ENCODE results near the gene RPL18. TPM values are rescaled to one million over a fixed set of nuclear protein-coding genes. Genes with fewer than 3 reads are reported as not detected.

The RPL18 gene
- total and polyA plus RNA-seq, 9 of the 15 experiments (the other 6 are each of a cell fraction or from before 2014, with no cell fraction given) = 312 to 2,635 (median 1,653) TPM

DNA sequence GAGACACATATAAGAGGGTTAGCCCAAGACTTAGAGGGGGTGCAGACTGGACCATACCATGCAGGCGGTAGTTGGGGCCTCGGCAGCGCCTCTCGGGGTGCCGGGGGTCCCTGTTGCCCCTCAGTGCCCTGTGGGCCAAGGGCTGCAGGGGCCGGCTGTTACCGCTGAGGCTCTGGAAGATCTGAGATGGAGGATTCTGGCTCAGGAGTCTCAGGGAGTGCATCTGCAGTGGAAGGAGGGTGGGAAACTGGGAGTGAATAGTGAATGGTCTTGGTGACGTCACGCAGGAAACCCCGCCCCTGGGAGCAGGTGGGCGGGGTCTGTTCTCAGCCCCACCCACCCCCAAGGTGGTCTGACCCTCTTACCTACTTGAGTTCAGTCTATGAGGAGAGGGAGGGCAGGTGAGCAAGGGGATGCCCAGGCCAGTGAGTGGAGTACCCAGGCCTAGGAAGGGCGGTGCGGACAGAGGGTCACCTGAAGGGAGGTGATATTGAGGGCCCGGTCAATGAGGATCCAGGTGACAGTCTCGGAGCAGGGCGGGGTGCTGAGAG lies 19.9 kb upstream of the RPL18 start (continued):
- TF ChIP-seq, protein P1, sequence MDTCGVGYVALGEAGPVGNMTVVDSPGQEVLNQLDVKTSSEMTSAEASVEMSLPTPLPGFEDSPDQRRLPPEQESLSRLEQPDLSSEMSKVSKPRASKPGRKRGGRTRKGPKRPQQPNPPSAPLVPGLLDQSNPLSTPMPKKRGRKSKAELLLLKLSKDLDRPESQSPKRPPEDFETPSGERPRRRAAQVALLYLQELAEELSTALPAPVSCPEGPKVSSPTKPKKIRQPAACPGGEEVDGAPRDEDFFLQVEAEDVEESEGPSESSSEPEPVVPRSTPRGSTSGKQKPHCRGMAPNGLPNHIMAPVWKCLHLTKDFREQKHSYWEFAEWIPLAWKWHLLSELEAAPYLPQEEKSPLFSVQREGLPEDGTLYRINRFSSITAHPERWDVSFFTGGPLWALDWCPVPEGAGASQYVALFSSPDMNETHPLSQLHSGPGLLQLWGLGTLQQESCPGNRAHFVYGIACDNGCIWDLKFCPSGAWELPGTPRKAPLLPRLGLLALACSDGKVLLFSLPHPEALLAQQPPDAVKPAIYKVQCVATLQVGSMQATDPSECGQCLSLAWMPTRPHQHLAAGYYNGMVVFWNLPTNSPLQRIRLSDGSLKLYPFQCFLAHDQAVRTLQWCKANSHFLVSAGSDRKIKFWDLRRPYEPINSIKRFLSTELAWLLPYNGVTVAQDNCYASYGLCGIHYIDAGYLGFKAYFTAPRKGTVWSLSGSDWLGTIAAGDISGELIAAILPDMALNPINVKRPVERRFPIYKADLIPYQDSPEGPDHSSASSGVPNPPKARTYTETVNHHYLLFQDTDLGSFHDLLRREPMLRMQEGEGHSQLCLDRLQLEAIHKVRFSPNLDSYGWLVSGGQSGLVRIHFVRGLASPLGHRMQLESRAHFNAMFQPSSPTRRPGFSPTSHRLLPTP (IDR thresholded peaks at IDR 0.05; ENCODE audit: borderline replicate concordance, extremely low read depth, insufficient read length) = no peak
- TF ChIP-seq, protein P2, sequence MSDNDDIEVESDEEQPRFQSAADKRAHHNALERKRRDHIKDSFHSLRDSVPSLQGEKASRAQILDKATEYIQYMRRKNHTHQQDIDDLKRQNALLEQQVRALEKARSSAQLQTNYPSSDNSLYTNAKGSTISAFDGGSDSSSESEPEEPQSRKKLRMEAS (CRISPR knock-in tag; IDR thresholded peaks at IDR 0.05) = peak; percentile 60; the same call in 1 of the 2 replicates
- no peak for TF ChIP-seq EZH2 (IDR thresholded peaks at IDR 0.05; ENCODE audit: borderline replicate concordance, low read depth, low read length)
- TF ChIP-seq ERF (CRISPR knock-in tag; IDR thresholded peaks at IDR 0.05) = no peak
- TF ChIP-seq, protein P3, sequence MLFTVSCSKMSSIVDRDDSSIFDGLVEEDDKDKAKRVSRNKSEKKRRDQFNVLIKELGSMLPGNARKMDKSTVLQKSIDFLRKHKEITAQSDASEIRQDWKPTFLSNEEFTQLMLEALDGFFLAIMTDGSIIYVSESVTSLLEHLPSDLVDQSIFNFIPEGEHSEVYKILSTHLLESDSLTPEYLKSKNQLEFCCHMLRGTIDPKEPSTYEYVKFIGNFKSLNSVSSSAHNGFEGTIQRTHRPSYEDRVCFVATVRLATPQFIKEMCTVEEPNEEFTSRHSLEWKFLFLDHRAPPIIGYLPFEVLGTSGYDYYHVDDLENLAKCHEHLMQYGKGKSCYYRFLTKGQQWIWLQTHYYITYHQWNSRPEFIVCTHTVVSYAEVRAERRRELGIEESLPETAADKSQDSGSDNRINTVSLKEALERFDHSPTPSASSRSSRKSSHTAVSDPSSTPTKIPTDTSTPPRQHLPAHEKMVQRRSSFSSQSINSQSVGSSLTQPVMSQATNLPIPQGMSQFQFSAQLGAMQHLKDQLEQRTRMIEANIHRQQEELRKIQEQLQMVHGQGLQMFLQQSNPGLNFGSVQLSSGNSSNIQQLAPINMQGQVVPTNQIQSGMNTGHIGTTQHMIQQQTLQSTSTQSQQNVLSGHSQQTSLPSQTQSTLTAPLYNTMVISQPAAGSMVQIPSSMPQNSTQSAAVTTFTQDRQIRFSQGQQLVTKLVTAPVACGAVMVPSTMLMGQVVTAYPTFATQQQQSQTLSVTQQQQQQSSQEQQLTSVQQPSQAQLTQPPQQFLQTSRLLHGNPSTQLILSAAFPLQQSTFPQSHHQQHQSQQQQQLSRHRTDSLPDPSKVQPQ (CRISPR knock-in tag; IDR thresholded peaks at IDR 0.05; ENCODE audit: borderline replicate concordance) = no peak
- TF ChIP-seq, protein P4, sequence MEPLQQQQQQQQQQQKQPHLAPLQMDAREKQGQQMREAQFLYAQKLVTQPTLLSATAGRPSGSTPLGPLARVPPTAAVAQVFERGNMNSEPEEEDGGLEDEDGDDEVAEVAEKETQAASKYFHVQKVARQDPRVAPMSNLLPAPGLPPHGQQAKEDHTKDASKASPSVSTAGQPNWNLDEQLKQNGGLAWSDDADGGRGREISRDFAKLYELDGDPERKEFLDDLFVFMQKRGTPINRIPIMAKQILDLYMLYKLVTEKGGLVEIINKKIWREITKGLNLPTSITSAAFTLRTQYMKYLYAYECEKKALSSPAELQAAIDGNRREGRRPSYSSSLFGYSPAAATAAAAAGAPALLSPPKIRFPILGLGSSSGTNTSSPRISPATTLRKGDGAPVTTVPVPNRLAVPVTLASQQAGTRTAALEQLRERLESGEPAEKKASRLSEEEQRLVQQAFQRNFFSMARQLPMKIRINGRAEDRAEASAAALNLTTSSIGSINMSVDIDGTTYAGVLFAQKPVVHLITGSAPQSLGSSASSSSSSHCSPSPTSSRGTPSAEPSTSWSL (CRISPR knock-in tag; IDR thresholded peaks at IDR 0.05; ENCODE audit: borderline replicate concordance) = no peak
- TF ChIP-seq, protein P5, sequence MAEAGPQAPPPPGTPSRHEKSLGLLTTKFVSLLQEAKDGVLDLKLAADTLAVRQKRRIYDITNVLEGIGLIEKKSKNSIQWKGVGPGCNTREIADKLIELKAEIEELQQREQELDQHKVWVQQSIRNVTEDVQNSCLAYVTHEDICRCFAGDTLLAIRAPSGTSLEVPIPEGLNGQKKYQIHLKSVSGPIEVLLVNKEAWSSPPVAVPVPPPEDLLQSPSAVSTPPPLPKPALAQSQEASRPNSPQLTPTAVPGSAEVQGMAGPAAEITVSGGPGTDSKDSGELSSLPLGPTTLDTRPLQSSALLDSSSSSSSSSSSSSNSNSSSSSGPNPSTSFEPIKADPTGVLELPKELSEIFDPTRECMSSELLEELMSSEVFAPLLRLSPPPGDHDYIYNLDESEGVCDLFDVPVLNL (CRISPR knock-in tag; IDR thresholded peaks at IDR 0.05; ENCODE audit: low read depth) = no peak
- no peak for TF ChIP-seq FOXJ3 (CRISPR knock-in tag; IDR thresholded peaks at IDR 0.05)
- TF ChIP-seq ZNF79 (CRISPR knock-in tag; IDR thresholded peaks at IDR 0.05; ENCODE audit: low read depth) = no peak
- TF ChIP-seq, protein P6, sequence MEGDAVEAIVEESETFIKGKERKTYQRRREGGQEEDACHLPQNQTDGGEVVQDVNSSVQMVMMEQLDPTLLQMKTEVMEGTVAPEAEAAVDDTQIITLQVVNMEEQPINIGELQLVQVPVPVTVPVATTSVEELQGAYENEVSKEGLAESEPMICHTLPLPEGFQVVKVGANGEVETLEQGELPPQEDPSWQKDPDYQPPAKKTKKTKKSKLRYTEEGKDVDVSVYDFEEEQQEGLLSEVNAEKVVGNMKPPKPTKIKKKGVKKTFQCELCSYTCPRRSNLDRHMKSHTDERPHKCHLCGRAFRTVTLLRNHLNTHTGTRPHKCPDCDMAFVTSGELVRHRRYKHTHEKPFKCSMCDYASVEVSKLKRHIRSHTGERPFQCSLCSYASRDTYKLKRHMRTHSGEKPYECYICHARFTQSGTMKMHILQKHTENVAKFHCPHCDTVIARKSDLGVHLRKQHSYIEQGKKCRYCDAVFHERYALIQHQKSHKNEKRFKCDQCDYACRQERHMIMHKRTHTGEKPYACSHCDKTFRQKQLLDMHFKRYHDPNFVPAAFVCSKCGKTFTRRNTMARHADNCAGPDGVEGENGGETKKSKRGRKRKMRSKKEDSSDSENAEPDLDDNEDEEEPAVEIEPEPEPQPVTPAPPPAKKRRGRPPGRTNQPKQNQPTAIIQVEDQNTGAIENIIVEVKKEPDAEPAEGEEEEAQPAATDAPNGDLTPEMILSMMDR (IDR thresholded peaks at IDR 0.05 in 2 of 3, conservative IDR thresholded peaks at IDR 0.05 in 1 of 3; ENCODE audit: insufficient read depth in 2 of 3, low read depth in 1 of 3, low read length in 3 of 3) = no peak
- no peak for TF ChIP-seq SIX5 (IDR thresholded peaks at IDR 0.05; ENCODE audit: borderline replicate concordance in 1 of 2, insufficient read depth in 1 of 2, low read depth in 1 of 2, low read length in 2 of 2)
- no peak for TF ChIP-seq ZNF77 (CRISPR knock-in tag; IDR thresholded peaks at IDR 0.05)
- no peak for TF ChIP-seq FOS (IDR thresholded peaks at IDR 0.05; ENCODE audit: extremely low read depth, insufficient read length)
- no peak for TF ChIP-seq ZNF12 (CRISPR knock-in tag; IDR thresholded peaks at IDR 0.05)
- TF ChIP-seq STAT5B (CRISPR knock-in tag; IDR thresholded peaks at IDR 0.05) = no peak
- no peak for TF ChIP-seq RBM25 (IDR thresholded peaks at IDR 0.05; ENCODE audit: low read depth, low read length, severe bottlenecking)

Data from K562 (cell line).